AG04450 (cell line): ENCODE measurements around the gene ARHGAP42. TPM values are rescaled to one million over a fixed set of nuclear protein-coding genes. Genes with fewer than 3 reads are reported as not detected.

Source experiments
- CTCF ChIA-PET: fragments of 300-600, 350-600 bp; formaldehyde crosslinking; extraction: SDS; loops from one replicate; lab custom pipeline; 2022; ENCODE audit warnings: antibody characterized with exemption, inconsistent platforms; lab: Charles Lee
- POLR2A ChIA-PET: fragments of 350-600 bp; formaldehyde crosslinking; extraction: SDS; loops from one replicate; lab custom pipeline; 2021; ENCODE audit warnings: antibody characterized with exemption, inconsistent platforms; lab: Yijun Ruan, JAX
- DNase-seq: peaks from one replicate; pipeline ENCODE4 v3.0.0-alpha.2; 2011; ENCODE audit warnings: low read depth, low spot score
- H3K27ac ChIP-seq: one replicate; pipeline ENCODE4 v1.5.1; 2012; ENCODE audit warnings: low read depth, low read length, control low read depth
- H3K27me3 ChIP-seq: one replicate; pipeline ENCODE4 v1.6.0; 2012; ENCODE audit warnings: low read length; ENCODE audit not compliant: control insufficient read depth, insufficient read depth
- H3K4me3 ChIP-seq: 2 replicates; pipeline ENCODE4 v1.5.1; 2011; ENCODE audit warnings: mild to moderate bottlenecking, low read depth, low read length, control low read depth
- H3K9me3 ChIP-seq: 2 replicates; pipeline ENCODE4 v1.5.1; 2012; ENCODE audit warnings: low read length; ENCODE audit not compliant: control insufficient read depth, insufficient read depth
- polyA plus RNA-seq: library from polyadenylated mRNA; depleted of rRNA; stranded (reverse); fragments of >200 nt; gene quantifications from 2 replicates; pipeline ENCODE4 v1.2.3, GENCODE V29; 2011
- TF ChIP-seq, protein P1 (sequence below): IDR thresholded peaks from 2 replicates; pipeline ENCODE4 v1.5.1; 2011; ENCODE audit warnings: low read depth, low read length, control low read depth, inconsistent platforms

The ARHGAP42 gene
- polyA plus RNA-seq, 1 experiment = 9.0 TPM

DNA sequence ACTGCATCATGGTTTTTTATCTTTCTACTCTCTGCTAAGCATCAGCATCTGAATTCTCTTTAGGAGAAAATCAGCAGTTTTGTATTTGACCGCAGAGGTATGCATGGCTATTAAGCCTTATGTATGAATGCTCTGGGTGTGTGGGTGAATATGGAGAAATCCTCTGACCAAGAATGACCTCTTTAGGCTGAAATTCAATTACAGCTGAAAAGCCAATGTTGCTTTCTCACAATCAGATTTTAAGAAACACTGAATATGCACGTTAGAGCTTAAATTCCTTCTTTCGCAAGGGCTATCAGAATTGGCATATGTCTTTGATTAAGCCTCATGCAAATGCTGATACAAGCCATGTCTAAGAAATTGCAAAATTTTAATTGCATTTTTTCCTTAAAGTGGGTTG is 43.2 kb downstream of the ARHGAP42 start:
- ChIA-PET CTCF (no interaction called here), POLR2A (interaction anchor here (0.5 kb wide), 1 partner anchor 127 kb away, joined by 3 read pairs; no protein-coding TSS in a partner anchor)
- no peaks in the 10 kb centered on the region for H3K9me3 ChIP-seq
- H3K27me3 ChIP-seq = no peaks in the 10 kb centered on the region
- no peak overlapping the region for H3K27ac ChIP-seq
- H3K4me3 ChIP-seq = no peak overlapping the region
- TF ChIP-seq, protein P1, sequence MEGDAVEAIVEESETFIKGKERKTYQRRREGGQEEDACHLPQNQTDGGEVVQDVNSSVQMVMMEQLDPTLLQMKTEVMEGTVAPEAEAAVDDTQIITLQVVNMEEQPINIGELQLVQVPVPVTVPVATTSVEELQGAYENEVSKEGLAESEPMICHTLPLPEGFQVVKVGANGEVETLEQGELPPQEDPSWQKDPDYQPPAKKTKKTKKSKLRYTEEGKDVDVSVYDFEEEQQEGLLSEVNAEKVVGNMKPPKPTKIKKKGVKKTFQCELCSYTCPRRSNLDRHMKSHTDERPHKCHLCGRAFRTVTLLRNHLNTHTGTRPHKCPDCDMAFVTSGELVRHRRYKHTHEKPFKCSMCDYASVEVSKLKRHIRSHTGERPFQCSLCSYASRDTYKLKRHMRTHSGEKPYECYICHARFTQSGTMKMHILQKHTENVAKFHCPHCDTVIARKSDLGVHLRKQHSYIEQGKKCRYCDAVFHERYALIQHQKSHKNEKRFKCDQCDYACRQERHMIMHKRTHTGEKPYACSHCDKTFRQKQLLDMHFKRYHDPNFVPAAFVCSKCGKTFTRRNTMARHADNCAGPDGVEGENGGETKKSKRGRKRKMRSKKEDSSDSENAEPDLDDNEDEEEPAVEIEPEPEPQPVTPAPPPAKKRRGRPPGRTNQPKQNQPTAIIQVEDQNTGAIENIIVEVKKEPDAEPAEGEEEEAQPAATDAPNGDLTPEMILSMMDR = no peak
- no peak for DNase-seq

DNA sequence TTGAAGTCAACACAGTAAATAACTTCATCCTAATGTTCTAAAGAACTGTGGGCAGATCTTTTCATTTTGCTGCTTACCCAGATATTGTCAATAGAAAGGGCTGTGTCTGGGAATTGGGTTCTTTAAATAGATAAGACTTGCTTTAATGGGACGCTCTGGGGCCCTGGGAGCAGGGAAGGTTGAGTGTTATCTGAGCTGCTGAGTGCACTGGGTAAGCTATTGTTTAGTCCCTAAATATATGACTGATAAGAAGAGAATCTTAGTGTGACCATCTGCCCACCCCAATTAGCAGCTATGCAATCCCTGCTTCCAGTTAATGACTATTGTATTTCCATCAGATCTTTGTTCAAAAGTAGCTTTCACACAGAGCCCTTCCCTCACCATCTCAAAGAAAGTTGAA is 44.4 kb downstream of the ARHGAP42 start:
- TF ChIP-seq, protein P1 = no peak
- CTCF ChIA-PET = interaction anchor here (0.9 kb wide), 1 partner anchor 34 kb away, joined by 6 read pairs; no protein-coding TSS in a partner anchor

DNA sequence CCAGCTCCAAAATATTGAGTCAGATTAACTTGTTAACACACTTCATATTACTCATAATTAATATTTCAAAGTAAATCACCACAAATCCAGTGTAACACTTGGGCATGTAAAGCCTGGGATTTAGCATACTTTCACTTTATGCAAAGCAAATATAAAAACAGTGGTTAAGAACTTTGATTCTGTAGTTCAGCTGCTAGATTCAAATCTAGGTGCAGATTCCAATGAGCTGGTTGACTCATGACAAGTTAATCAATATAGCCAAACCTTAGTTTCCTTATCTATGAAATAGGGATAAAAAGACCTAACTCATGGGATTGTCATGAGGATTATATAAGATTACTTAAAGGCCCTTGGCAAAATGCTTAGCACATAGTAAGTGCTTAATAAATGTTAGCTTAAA is 45.9 kb downstream of the ARHGAP42 start:
- no peaks in the 10 kb centered on the region for H3K27me3 ChIP-seq
- H3K27ac ChIP-seq = no peak overlapping the region
- ChIA-PET POLR2A (no interaction called here), CTCF (interaction anchor here (0.5 kb wide), 1 partner anchor 18 kb away, joined by 5 read pairs; no protein-coding TSS in a partner anchor)
- H3K9me3 ChIP-seq = no peaks in the 10 kb centered on the region
- no peak overlapping the region for H3K4me3 ChIP-seq
- TF ChIP-seq, protein P1 = no peak
- DNase-seq = no peak

More for the DNA sequence above, 44.4 kb downstream of the ARHGAP42 start:
- POLR2A ChIA-PET = no interaction called here
- Histone ChIP-seq H3K27ac (no peak overlapping the region), H3K4me3 (no peak overlapping the region), H3K9me3 (no peaks in the 10 kb centered on the region), H3K27me3 (no peaks in the 10 kb centered on the region)
- DNase-seq = no peak

DNA sequence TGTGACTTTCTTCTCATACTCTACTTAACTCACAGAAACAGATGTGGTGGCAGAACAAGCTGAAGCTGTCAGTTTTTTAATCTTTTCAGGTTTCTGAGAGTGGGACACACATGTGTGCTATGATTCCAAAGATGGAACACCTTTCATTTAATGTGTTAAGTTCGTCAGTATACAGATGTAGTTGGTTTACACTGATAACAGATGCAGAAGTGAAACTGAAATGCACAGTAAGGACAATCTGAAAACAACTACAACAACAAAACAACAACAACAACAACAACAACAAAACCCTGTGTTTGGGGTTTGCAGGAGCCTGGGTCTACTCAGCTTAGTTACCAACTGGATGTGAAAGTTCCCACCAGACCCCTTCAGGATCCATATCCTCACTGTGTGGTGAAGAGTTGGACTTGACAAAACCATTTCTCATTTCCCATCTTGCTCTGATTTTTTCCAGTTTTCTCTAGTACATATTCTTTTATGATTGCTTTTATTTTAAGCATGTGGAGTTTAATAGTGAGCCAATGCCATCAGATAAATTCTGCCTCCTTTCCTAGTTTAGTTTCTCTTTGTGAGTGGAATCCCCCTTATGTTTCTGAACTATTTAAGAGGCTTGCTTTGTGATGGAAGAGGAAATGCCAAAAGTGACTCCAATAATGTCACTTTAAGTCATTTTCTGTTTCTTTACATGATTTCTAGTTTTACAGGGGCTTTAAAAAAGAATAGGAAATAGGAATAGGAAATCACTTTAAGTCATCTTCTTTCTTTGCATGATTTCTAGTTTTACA is 47.8 kb downstream of the ARHGAP42 start:
- CTCF ChIA-PET = no interaction called here

More for the DNA sequence above, 47.8 kb downstream of the ARHGAP42 start:
- Histone ChIP-seq H3K27ac (no peak overlapping the region), H3K27me3 (no peaks in the 10 kb centered on the region), H3K4me3 (no peak overlapping the region), H3K9me3 (no peaks in the 10 kb centered on the region)
- TF ChIP-seq, protein P1 = no peak
- DNase-seq = no peak
- POLR2A ChIA-PET = interaction anchor here (0.7 kb wide), 1 partner anchor 93 kb away, joined by 6 read pairs; no protein-coding TSS in a partner anchor
